Endothelial cell of umbilical vein (primary cell): ENCODE results near the gene B3GAT1. TPM values are rescaled to one million over a fixed set of nuclear protein-coding genes. Genes with fewer than 3 reads are reported as not detected.

Source experiments
- BruUV-seq: library from RNA; stranded (reverse); fragments of 400-500 nt; replicated peaks from 2 replicates; lab custom pipeline; 2021; lab: Mats Ljungman, UMichigan
- CTCF ChIA-PET: fragments of 300-600, 350-600 bp; sonication (Branson Sonifier 250); formaldehyde crosslinking; loops from one replicate; lab custom pipeline; 2021; ENCODE audit warnings: antibody characterized with exemption, inconsistent platforms; lab: Charles Lee
- POLR2A ChIA-PET: fragments of 300-600, 350-600 bp; sonication (Branson Sonifier 250); formaldehyde crosslinking; loops from one replicate; lab custom pipeline; 2021; ENCODE audit warnings: antibody characterized with exemption, inconsistent platforms; lab: Charles Lee
- DNase-seq: peaks from one replicate; pipeline ENCODE4 v3.0.0-alpha.2; 2011; ENCODE audit warnings: low read depth, low spot score
- FAIRE-seq: peaks from 2 replicates; lab custom pipeline; 2011; peaks lifted over from hg19 to GRCh38; lab: Jason Lieb, UNC
- H2AFZ ChIP-seq: 2 replicates; pipeline ENCODE4 v1.6.0; 2012; ENCODE audit warnings: low read depth, low read length, control low read depth, inconsistent platforms
- H3K27ac ChIP-seq: 2 replicates; pipeline ENCODE4 v1.5.1; 2011; ENCODE audit warnings: low read depth, mild to moderate bottlenecking, control low read depth, low read length, moderate library complexity; ENCODE audit not compliant: insufficient read depth
- H3K27me3 ChIP-seq, 2 experiments: 2 replicates each; pipeline versions ENCODE4 v1.6.0 to v1.6.1; 2011; ENCODE audit warnings: low read length in 2 of 2, mixed read lengths in 1 of 2; ENCODE audit not compliant: control insufficient read depth in 2 of 2, insufficient read depth in 2 of 2
- H3K36me3 ChIP-seq, 2 experiments: 2 replicates in 1 of 2; 3 replicates in 1 of 2; pipeline ENCODE4 v1.5.1; 2011; ENCODE audit warnings: low read length in 2 of 2, mild to moderate bottlenecking in 1 of 2, moderate library complexity in 1 of 2; ENCODE audit not compliant: control insufficient read depth in 2 of 2, insufficient read depth in 2 of 2; ENCODE audit errors: extremely low read depth in 1 of 2
- H3K4me1 ChIP-seq: 3 replicates; pipeline ENCODE4 v1.5.1; 2011; ENCODE audit warnings: mild to moderate bottlenecking, low read length; ENCODE audit not compliant: control insufficient read depth, insufficient read depth; ENCODE audit errors: extremely low read depth
- H3K4me2 ChIP-seq: 2 replicates; pipeline ENCODE4 v1.6.1; 2011; ENCODE audit warnings: low read length, control low read depth, mixed read lengths; ENCODE audit not compliant: insufficient read depth
- H3K4me3 ChIP-seq, 3 experiments: fragments of 200-600 bp in 1 of 3; sonication (generic), shearing (Covaris generic) in 1 of 3; replicated peaks in 1 of 3; 2 replicates each; pipeline ENCODE4 v1.5.1; 2011 to 2016; ENCODE audit warnings: control low read depth in 3 of 3, low read length in 3 of 3, mild to moderate bottlenecking in 2 of 3, inconsistent platforms in 1 of 3, low read depth in 1 of 3, moderate library complexity in 1 of 3; ENCODE audit not compliant: insufficient read depth in 1 of 3
- H3K79me2 ChIP-seq: 2 replicates; pipeline ENCODE4 v1.6.0; 2012; ENCODE audit warnings: low read length, inconsistent platforms; ENCODE audit not compliant: control insufficient read depth, insufficient read depth
- H3K9ac ChIP-seq: replicated peaks from 2 replicates; pipeline ENCODE3; 2011; ENCODE audit warnings: low read length, control low read depth; ENCODE audit not compliant: insufficient read depth; ENCODE audit errors: extremely low read depth
- H3K9me1 ChIP-seq: replicated peaks from 3 replicates; pipeline ENCODE4 v1.6.0; 2011; ENCODE audit warnings: mild to moderate bottlenecking, low read length; ENCODE audit not compliant: control insufficient read depth, insufficient read depth; ENCODE audit errors: extremely low read depth
- H3K9me3 ChIP-seq: replicated peaks from 2 replicates; pipeline ENCODE4 v1.5.1; 2012; ENCODE audit warnings: low read length, inconsistent platforms; ENCODE audit not compliant: control insufficient read depth, insufficient read depth
- H4K20me1 ChIP-seq: replicated peaks from 2 replicates; pipeline ENCODE3; 2011; ENCODE audit warnings: mild to moderate bottlenecking, low read length; ENCODE audit not compliant: control insufficient read depth, insufficient read depth; ENCODE audit errors: extremely low read depth
- EZH2 ChIP-seq: IDR thresholded peaks from 2 replicates; pipeline ENCODE4 v1.6.1; 2012; ENCODE audit warnings: borderline replicate concordance, low read depth, mild to moderate bottlenecking, moderate library complexity, low read length, inconsistent platforms; ENCODE audit not compliant: severe bottlenecking
- FOS ChIP-seq: IDR thresholded peaks from 2 replicates; pipeline ENCODE4 v1.6.1; 2011; ENCODE audit warnings: mild to moderate bottlenecking, low read length, moderate library complexity, borderline replicate concordance; ENCODE audit not compliant: insufficient read depth
- GATA2 ChIP-seq: IDR thresholded peaks from 2 replicates; pipeline ENCODE4 v1.7.0; 2011; ENCODE audit warnings: low read depth, mild to moderate bottlenecking, moderate library complexity, mixed read lengths, low read length; ENCODE audit not compliant: insufficient read length, insufficient read depth
- JUN ChIP-seq: IDR thresholded peaks from 2 replicates; pipeline ENCODE4 v1.6.1; 2011; ENCODE audit warnings: borderline replicate concordance, low read depth; ENCODE audit not compliant: insufficient read length, insufficient read depth
- MYC ChIP-seq: IDR thresholded peaks from one replicate; pipeline ENCODE4 v1.6.1; 2011; ENCODE audit warnings: mild to moderate bottlenecking, low read depth, low read length
- POLR2A ChIP-seq: IDR thresholded peaks from 2 replicates; pipeline ENCODE4 v1.6.1; 2012; ENCODE audit warnings: low read depth, mild to moderate bottlenecking, control low read depth, low read length
- POLR2AphosphoS5 ChIP-seq: IDR thresholded peaks from 2 replicates; pipeline ENCODE4 v1.6.1; 2012; ENCODE audit warnings: low read depth, mild to moderate bottlenecking, control low read depth, low read length, moderate library complexity; ENCODE audit not compliant: insufficient read depth
- dilution Hi-C: fragments of 300-500 bp; cut with MboI; formaldehyde crosslinking; loops from one replicate; pipeline ENCODE4 v1.15.0; 2019; ENCODE audit warnings: low sequenced_read_pairs; ENCODE audit not compliant: extremely low pct_ligation_motif_present
- intact Hi-C: fragments of 100-400 bp; cut with micrococcal nuclease; formaldehyde crosslinking; loops from one replicate; pipeline ENCODE4 v1.10.0; 2022
- polyA plus RNA-seq, 4 experiments: library from polyadenylated mRNA; depleted of rRNA in 3 of 4; stranded (reverse) in 3 of 4; unstranded in 1 of 4; fragments of >200 nt; gene quantifications; 2 replicates each; pipeline versions ENCODE4 v1.2.1 to v1.2.3, GENCODE V29; 2011 to 2012; ENCODE audit warnings: missing spikeins in 1 of 4
- total RNA-seq: library from RNA; stranded (reverse); gene quantifications from 2 replicates; pipeline ENCODE4 v1.2.3, GENCODE V29; 2021
- TF ChIP-seq, protein P1 (sequence below): IDR thresholded peaks from 2 replicates; pipeline ENCODE4 v1.6.1; 2011; ENCODE audit not compliant: insufficient read depth, insufficient read length
- TF ChIP-seq, protein P2 (sequence below), 2 donors: IDR thresholded peaks; 1 replicate in 1 of 2; 2 replicates in 1 of 2; pipeline ENCODE4 v1.5.1; 2011; ENCODE audit warnings: low read length in 2 of 2, mild to moderate bottlenecking in 2 of 2, moderate library complexity in 2 of 2, control low read depth in 1 of 2, inconsistent platforms in 1 of 2, low read depth in 1 of 2; ENCODE audit not compliant: insufficient read depth in 1 of 2; ENCODE audit errors: extremely low read depth in 1 of 2

Gene B3GAT1
- total and polyA plus RNA-seq, 2 donors (not counting 3 experiments of a cell fraction or from before 2014, with no cell fraction given): 0.01 TPM; not detected in 1

DNA sequence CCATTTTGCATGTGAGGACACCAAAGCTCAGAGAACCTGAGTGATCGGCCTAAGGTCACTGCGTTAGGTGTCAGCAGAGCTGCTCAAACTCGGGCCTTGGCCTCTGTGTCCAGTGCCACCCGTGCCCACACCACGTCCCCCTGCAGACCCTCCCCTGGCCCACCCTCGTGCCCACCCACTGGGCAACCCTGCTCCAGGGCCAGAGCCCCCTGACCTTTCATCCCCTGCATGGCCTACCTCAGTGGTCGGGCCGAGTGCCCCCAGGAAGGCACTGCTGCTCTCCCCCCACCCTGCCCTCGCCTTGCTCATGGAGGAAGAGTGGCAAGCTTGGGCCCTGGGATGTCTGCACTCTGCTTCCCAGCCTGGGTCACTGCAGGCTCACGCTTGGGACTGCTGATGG, 17.7 kb downstream of the B3GAT1 start:
- no peak overlapping the region for H3K9ac ChIP-seq
- H3K4me1 ChIP-seq: no peaks in the 10 kb centered on the region
- no TSS peak for BruUV-seq
- no peak overlapping the region for H3K27ac ChIP-seq
- no peak for TF ChIP-seq MYC
- TF ChIP-seq EZH2: no peak
- FAIRE-seq (no peak), DNase-seq (no peak)
- H4K20me1 ChIP-seq: no peaks in the 10 kb centered on the region
- no peaks in the 10 kb centered on the region for H3K9me3 ChIP-seq
- H3K4me3 ChIP-seq: no peak overlapping the region
- no peak overlapping the region for H2AFZ ChIP-seq
- no peaks in the 10 kb centered on the region for H3K36me3 ChIP-seq
- no peaks in the 10 kb centered on the region for H3K9me1 ChIP-seq
- ChIA-PET CTCF (no interaction called here), POLR2A (no interaction called here)
- dilution Hi-C loops (no loop called here), intact Hi-C loops (no loop called here)
- no peaks in the 10 kb centered on the region for H3K79me2 ChIP-seq
- H3K27me3 ChIP-seq: no peaks in the 10 kb centered on the region
- no peak overlapping the region for H3K4me2 ChIP-seq

DNA sequence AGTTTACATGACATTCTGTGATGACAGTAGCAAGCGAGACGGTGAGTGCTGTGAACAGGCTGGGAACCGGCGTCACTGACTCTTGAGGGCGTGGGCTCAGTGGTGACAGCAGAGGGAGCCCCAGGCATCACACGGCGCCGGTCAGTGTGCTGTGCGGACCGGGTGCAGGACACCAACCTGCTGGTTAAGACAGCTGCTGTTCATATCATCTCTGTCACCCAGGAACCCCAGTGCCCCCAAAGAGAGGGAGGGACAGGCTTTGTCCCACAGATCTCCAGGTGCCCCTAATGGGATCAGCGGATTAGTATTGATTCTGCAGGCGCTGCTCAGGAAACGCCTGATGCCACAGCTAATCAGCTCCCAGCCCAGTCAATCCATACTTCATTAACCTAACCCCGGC, 18.4 kb downstream of the B3GAT1 start:
- FAIRE-seq (no peak), DNase-seq (no peak)
- Histone ChIP-seq H3K4me3 (no peak overlapping the region), H3K4me2 (no peak overlapping the region), H3K27ac (no peak overlapping the region), H3K9ac (no peak overlapping the region), H3K9me3 (no peaks in the 10 kb centered on the region), H3K79me2 (no peaks in the 10 kb centered on the region), H3K36me3 (no peaks in the 10 kb centered on the region), H3K9me1 (no peaks in the 10 kb centered on the region), H3K4me1 (no peaks in the 10 kb centered on the region), H4K20me1 (no peaks in the 10 kb centered on the region), H2AFZ (no peak overlapping the region), H3K27me3 (no peaks in the 10 kb centered on the region)
- POLR2A ChIA-PET: no interaction called here
- intact Hi-C loops (no loop called here), dilution Hi-C loops (no loop called here)
- TF ChIP-seq, protein P1, sequence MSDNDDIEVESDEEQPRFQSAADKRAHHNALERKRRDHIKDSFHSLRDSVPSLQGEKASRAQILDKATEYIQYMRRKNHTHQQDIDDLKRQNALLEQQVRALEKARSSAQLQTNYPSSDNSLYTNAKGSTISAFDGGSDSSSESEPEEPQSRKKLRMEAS: no peak
- TF ChIP-seq POLR2AphosphoS5 (no peak), EZH2 (no peak), FOS (no peak), GATA2 (no peak), MYC (no peak), POLR2A (no peak), JUN (no peak)
- TF ChIP-seq, protein P2, sequence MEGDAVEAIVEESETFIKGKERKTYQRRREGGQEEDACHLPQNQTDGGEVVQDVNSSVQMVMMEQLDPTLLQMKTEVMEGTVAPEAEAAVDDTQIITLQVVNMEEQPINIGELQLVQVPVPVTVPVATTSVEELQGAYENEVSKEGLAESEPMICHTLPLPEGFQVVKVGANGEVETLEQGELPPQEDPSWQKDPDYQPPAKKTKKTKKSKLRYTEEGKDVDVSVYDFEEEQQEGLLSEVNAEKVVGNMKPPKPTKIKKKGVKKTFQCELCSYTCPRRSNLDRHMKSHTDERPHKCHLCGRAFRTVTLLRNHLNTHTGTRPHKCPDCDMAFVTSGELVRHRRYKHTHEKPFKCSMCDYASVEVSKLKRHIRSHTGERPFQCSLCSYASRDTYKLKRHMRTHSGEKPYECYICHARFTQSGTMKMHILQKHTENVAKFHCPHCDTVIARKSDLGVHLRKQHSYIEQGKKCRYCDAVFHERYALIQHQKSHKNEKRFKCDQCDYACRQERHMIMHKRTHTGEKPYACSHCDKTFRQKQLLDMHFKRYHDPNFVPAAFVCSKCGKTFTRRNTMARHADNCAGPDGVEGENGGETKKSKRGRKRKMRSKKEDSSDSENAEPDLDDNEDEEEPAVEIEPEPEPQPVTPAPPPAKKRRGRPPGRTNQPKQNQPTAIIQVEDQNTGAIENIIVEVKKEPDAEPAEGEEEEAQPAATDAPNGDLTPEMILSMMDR (IDR thresholded peaks at IDR 0.05; ENCODE audit: extremely low read depth in 1 of 2, insufficient read depth in 1 of 2, low read depth in 1 of 2, low read length in 2 of 2): no peak
- CTCF ChIA-PET: no interaction called here
- BruUV-seq: no TSS peak
